HCEC 1CT (cell line): ENCODE results near the gene RTN4R.
"Not testable (repeated sequence)": the region's sequence is repeated elsewhere in the genome, so short reads cannot be mapped to it uniquely, and the experiment has no call there.

ENCODE experiments used
- DNase-seq: peaks from one replicate; pipeline ENCODE4 v3.0.0-alpha.2; 2017

RTN4R gene

GRCh38 chr22:20268279-20269012 is at the start of gene RTN4R:
Gene RTN4R, minus strand, starts transcription at chr22:20268318. Its CDS starts 226 bp downstream, at chr22:20268092.
- DNase-seq = peak; percentile 50

DNA sequence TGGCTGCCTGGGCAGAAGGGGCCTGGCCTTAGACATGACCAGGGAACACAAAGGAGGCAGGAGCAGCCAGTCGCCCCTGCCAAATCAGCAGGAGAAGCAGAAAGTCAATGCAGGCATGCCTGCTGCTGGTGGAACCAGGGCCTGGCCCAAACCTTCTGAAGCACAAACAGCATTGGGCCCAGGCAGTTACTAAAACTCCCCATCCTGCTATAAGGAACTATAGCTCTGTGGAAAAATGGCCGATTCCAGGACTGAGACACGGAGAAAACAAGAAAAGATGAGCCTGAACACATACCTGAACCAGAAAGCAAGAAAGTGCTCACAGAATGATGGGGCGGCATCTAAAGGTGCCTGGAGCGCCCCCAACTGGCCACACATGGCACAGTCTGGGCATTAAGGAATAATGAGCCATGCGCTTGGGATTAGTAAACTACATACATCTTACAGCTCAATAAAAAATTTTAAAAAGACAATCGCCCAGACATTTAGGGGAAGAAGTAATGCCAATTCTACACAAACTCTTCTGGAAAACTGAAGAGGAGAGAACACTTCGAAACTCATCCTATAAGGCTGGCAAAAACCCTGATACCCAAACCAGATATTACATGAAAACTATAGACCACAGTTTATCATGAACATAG is 49.4 kb upstream of the RTN4R start:
- DNase-seq = not testable (repeated sequence)

DNA sequence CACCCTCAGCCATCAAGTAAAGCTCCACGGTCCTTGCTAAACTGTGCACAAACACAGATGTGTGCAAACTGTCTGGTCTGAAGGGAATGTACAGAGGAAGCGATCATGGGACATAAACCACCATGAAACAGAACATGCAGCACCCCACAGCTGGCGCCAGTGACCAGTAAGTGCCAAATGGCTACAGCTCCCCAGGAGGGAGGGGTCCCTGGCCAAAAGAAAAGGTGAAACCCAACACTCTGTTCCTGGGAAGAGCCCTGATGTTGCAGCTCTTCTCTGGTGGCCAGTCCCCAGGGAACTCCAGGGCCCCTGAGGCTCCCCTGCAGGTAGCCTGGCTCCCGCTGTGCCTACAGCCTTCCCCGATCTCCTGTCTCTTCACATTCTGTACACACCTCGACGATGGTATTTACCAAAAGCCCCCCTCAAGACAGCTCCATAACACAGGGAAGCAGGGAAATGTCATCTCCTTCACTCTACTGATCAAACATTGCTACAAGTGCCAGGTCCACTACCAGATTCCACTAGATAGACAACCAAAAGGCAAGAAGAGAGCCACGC is 48.8 kb upstream of the RTN4R start:
- DNase-seq = no peak

DNA sequence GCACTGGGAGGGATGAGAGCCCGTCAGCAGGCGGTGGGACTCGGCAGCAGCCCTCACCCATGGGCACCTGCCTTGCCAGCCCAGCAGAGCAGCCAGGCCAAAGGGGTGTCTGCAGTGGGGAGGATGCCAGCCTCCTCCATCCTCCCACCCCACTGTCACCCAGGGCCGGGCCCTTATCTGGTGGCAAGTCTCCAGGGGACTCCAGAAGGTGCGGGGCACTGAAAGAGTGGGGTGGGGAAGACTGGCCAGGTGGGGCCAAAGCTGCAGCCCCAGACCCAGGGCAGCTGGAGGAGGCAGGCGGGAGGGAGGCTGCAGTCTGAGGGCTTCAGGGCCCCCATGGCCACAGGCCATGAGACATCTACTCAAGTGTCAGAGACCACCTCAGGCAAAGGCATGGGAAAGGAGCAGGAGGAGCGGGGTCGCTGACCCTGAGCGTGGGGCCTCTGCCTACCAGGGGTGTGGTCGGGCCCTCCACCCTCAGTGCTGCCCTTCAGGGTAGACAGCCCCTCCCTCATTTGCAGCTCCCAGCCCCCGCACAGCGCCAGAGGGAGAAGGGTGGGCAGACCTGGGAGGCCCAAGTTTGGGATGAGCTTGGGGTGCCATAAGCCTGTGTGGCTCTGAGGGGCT is 48.2 kb upstream of the RTN4R start:
- DNase-seq = no peak

DNA sequence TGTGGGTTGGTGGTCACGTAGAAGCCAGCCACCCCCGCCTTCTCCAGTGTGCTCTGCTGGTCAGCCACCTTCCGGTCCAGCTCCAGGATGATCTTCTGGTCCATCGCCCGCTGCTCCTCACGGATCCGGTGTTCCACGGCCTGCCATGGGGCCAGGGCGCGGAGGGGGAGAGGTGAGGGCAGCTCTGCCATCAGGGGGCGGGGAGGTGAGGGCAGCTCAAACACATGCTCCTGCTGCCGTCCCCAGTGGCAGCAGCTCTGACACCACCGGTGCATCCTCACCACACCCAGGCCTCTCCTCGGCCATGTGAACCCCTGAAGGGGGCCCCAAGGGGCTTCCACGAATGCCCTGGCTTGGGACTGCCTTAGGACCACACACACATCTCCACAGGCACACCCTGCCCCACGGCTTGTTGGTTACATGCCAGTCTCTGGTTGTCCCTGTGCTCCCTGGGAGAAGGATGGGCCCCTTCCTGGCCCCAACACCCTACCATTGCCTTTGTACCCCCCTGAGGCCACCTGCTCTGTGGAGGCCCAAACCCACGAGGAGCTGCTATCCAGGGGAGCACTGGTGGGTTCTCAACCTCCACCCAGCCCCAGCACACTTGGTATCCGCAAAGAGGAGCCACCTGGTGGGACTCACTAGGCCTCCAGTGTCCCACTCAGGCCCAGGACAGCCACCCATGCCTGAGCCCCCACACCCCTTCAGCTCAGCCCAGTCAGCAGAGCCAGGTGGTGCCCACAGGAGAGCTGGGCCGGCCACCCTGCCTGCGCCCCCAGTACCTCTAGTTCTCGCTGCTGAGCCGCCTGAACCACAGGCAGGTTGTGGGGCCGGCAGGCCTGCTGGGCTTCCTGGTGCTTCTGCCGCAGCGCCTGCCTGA is 47.5 kb upstream of the RTN4R start:
- no peak for DNase-seq

DNA sequence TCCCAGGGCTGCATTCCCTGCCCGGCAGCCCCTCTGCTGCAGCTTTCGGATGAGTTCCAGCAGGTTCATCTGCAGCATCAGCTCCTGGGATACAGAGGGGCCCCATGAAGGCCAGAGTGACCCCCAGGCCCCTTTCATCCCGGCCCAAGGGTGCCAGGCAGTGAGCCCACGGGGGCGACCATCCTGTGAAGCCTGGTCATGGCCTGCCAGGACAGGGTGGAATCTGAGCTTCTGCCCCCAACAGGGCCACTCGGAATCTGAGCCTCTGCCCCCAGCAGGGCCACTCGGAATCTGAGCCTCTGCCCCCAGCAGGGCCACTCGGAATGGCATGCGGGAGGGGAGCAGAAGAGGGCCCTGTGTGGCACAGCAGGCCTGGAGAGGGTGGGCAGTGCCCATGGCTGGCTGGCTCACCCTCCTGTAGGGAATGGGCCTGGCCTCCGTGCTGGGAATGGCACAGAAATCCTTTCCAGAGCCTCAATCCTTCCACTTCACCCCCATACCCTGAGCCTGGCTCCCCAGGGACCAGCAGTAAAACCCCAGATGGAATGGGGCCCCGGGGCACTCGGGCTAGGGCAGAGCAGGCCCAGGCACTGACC is 46.7 kb upstream of the RTN4R start:
- not testable (repeated sequence) for DNase-seq

GRCh38 chr22:20314206-20314605 is 46.1 kb upstream of the RTN4R start:
- DNase-seq = not testable (repeated sequence)

DNA sequence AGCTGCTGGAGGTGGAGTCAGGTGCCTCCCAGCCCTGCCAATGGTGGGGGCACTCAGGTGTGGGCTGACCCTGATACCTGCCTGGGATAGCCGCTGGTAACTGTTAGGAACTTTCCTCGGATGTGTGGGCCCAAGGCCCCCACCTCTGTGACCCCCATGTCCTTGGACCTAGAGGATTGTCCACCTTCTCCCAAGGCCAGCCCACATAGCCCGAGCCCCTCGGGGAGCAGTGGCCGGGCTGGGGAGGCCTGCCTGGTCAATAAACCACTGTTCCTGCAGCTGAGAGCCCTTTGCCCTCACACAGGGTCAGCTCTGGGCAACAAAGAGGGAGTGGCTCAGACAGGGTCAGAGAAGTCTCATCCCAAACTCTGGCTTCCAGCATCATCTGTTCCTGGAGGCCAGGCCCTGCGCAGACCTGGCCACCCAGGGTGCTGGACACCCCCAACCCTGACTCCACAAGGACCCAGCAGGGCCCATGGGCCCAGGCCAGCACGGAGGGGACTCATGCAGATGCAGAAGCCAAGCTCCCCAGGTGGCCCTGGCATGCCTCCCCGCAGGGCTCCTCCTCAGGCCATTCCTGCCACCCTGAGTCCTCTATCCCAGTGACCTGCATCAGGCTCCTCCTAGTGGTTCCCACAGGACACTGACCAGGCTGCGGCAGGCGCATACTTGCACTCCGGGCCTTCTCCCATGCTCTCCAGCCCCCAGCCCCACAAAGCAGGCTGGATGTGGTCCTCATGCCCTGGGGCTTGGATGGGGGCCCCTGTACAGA is 45.4 kb upstream of the RTN4R start:
- DNase-seq = not testable (repeated sequence)

- no peak for DNase-seq
Observed at GRCh38 chr22:20312396-20313191, 44.5 kb upstream of the RTN4R start.

DNA sequence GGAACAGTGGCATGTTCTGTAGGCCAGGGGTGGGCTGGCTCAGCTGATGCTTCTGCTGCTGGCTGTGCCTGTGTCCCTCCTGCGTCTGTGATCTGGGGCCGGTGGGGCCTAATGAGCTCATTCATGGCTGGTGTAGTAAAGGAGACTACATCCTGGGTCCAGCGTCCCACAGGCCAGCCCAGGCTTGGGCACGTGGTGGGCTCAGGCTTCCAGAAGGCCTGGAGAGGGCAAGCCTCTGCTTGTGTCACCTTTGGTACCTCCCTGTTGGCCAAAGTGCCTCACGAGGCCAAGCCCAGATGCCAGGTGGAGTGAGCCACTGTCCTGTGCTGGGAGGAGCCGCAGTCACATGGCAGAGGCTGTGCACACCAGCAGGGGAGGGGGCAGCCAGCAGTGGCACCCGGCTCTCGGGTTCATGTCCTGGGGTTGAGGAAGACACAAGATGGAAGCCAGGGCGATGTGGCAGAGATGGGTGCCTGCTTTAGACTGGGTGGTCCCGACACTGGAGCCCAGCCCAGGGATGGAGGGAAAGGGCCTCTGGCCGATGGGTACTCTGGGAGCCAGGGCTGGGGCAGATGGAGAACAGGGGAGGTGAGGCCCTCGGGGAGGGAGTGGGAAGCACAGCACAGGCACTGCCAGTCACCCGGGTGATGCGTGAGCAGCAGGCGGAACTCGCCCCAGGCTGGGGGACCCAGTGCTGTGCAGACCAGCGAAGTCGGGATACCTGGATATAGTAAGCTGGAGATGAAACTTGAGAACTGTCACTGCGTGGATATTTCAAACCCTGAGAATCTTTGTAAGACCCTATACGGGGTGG is 43.3 kb upstream of the RTN4R start:
- not testable (repeated sequence) for DNase-seq

GRCh38 chr22:20310773-20311172 is 42.7 kb upstream of the RTN4R start:
- not testable (repeated sequence) for DNase-seq

DNA sequence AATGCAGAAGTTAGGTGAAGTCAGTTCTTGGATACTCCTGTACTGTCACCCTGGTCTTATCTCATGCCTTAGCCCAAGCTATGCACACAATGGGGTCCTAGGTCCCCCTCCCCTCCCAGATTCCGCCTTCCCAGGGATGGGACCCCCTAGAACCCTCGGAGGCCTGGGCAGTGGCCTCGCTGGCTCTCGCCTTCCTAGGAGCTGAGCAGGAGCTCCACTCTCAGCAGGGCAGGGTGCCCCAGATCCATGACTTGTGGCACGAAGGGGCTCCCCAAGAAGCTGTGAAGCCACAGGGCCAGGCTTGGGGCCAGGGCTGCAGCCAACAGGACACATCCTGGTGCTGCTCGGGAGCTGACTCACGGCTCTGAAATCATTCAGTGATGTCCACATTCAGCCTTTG is 42.1 kb upstream of the RTN4R start:
- DNase-seq = not testable (repeated sequence)

DNA sequence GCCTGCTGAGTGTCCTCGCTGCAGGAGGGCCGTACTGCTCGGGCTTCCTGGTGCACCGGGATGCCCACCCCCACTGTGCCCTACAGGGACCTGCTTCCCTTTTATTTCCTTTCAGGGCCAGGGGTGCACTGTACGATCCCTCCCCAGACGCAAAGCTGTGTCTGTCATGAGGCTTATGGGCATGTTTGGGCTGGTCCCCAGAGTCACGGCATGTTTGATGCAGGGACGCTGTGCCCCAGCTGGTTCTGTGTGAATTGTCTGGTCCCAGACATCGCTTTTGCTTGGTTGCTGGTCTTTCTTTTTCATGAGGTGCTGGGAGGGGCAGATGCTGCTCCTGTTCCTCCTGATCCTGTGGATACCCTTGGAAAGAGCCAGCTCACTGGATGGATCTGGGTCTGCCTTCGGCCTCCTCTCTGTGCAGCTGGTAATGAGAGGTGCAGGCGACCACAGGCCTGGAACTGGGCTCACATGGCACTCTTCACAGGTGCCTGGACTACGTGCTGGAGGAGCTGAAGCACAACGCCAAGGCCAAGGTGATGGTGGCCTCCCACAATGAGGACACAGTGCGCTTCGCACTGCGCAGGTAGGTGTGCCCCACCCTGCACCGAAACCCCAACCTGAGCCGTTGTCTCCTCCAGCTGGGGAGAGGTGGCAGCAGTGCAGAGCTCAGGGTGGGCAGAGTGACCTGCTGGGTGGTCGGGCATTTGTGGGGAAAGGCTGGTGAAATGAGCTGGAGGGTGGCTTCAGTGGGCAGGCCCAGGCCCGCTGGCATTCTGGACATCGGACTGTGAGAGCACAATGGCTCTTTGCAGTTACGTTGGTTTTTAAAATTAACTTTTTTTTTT is 40.9 kb upstream of the RTN4R start:
- not testable (repeated sequence) for DNase-seq

- not testable (repeated sequence) for DNase-seq
Observed at GRCh38 chr22:20307448-20308447, 39.6 kb upstream of the RTN4R start.

GRCh38 chr22:20306646-20307447 is 38.7 kb upstream of the RTN4R start:
- DNase-seq = not testable (repeated sequence)

DNA sequence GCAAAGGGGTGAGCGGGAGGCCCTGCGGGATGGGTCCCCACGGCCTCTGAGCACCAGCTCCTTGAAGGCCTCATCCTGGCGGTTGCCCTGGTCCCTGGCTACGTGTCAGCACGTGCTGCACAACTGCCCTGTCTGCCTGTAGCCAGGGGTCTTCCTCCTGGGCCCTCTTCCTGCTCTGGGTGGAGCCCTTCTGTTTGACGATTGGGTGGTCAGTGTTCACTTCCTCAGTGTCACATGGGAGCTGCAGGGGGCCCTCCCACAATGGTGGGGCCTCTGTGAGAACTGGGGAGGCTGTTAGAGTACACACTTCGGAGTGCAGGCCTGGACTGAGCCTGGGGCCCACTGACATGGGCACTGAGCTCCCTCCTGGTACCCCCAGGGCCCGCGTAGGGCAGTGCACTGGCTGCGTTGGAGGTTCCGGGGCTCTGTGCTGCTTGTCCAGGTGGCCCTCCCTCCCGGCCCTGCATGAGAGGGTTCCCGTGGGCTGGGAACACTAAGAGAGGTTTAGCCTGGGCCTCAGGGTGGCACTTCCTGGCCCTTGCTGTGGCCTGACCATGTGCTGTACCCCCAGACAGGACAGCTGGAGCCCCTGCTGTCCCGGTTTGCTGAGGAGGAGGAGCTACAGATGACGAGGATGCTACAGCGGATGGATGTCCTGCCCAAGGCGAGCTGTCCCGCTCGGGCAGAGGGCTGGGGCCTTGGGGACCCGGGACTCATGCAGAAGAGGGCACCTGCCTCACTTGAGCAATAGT is 38.0 kb upstream of the RTN4R start:
- no peak for DNase-seq
